SK-N-SH treated with all-trans-retinoic acid at 6 μM for 48 hours (cell line): ENCODE measurements around the gene TRIM33.

Experiments used
- ATAC-seq: fragments of 200-7000 bp; cut with Tn5 transposase; 3 replicates; pipeline ENCODE4 v1.9.1; 2020; ENCODE audit warnings: mild to moderate bottlenecking, moderate library complexity
- ARNTL ChIP-seq: fragments of 450-650 bp; formaldehyde crosslinking; IDR thresholded peaks from 2 replicates; pipeline ENCODE4 v1.5.0; 2020; ENCODE audit warnings: low read depth, mild to moderate bottlenecking, moderate library complexity, borderline replicate concordance
- BACH2 ChIP-seq: fragments of 250-450 bp; sonication (Bioruptor Pico); IDR thresholded peaks from 2 replicates; pipeline ENCODE4 v1.9.0; 2021; ENCODE audit warnings: mild to moderate bottlenecking, borderline replicate concordance
- CSDC2 ChIP-seq: fragments of 250-450 bp; sonication (Bioruptor Pico); IDR thresholded peaks from 2 replicates; pipeline ENCODE4 v1.5.0; 2020; ENCODE audit warnings: mild to moderate bottlenecking, moderate library complexity
- CSRNP3 ChIP-seq: fragments of 250-450 bp; sonication (Bioruptor Pico); IDR thresholded peaks from 2 replicates; pipeline ENCODE4 v1.5.1; 2021; ENCODE audit warnings: mild to moderate bottlenecking, moderate library complexity
- ESRRG ChIP-seq: fragments of 250-450 bp; sonication (Bioruptor Pico); IDR thresholded peaks from 2 replicates; pipeline ENCODE4 v1.6.1; 2021; ENCODE audit warnings: mild to moderate bottlenecking
- GLIS3 ChIP-seq: fragments of 250-450 bp; sonication (Bioruptor Pico); IDR thresholded peaks from 2 replicates; pipeline ENCODE4 v1.5.0; 2020; ENCODE audit warnings: mild to moderate bottlenecking, moderate library complexity
- ISL1 ChIP-seq: fragments of 250-450 bp; sonication (Bioruptor Pico); IDR thresholded peaks from 2 replicates; pipeline ENCODE4 v2.1.2; 2022; ENCODE audit warnings: mild to moderate bottlenecking, moderate library complexity
- OSR1 ChIP-seq: fragments of 250-450 bp; sonication (Bioruptor Pico); IDR thresholded peaks from 2 replicates; pipeline ENCODE4 v1.8.0; 2022; ENCODE audit warnings: moderate library complexity, mild to moderate bottlenecking, inconsistent platforms
- PPARA ChIP-seq: fragments of 250-450 bp; sonication (Bioruptor Pico); IDR thresholded peaks from 2 replicates; pipeline ENCODE4 v1.5.0; 2020; ENCODE audit warnings: mild to moderate bottlenecking, borderline replicate concordance
- SNAI2 ChIP-seq: fragments of 250-450 bp; sonication (Bioruptor Pico); IDR thresholded peaks from 2 replicates; pipeline ENCODE4 v1.5.0; 2020; ENCODE audit warnings: mild to moderate bottlenecking, moderate library complexity
- TCF4 ChIP-seq: fragments of 250-450 bp; sonication (Bioruptor Pico); IDR thresholded peaks from 2 replicates; pipeline ENCODE4 v1.8.0; 2021; ENCODE audit warnings: mild to moderate bottlenecking, moderate library complexity, borderline replicate concordance
- TSHZ2 ChIP-seq: fragments of 250-450 bp; sonication (Bioruptor Pico); IDR thresholded peaks from 2 replicates; pipeline ENCODE4 v1.5.0; 2020; ENCODE audit warnings: mild to moderate bottlenecking, moderate library complexity
- ZC3H10 ChIP-seq: fragments of 250-450 bp; sonication (Bioruptor Pico); IDR thresholded peaks from 2 replicates; pipeline ENCODE4 v1.5.1; 2021; ENCODE audit warnings: mild to moderate bottlenecking, moderate library complexity
- ZFP3 ChIP-seq: fragments of 250-450 bp; sonication (Bioruptor Pico); IDR thresholded peaks from 2 replicates; pipeline ENCODE4 v1.5.0; 2020; ENCODE audit warnings: mild to moderate bottlenecking, moderate library complexity
- ZFP30 ChIP-seq: fragments of 450-650 bp; formaldehyde crosslinking; IDR thresholded peaks from 2 replicates; pipeline ENCODE4 v1.5.0; 2022; ENCODE audit warnings: mild to moderate bottlenecking, moderate library complexity
- ZNF565 ChIP-seq: fragments of 450-650 bp; formaldehyde crosslinking; conservative IDR thresholded peaks from 2 replicates; pipeline ENCODE4 v1.5.0; 2020; ENCODE audit warnings: low read depth, mild to moderate bottlenecking, moderate library complexity
- ZNF70 ChIP-seq: fragments of 450-650 bp; formaldehyde crosslinking; IDR thresholded peaks from 2 replicates; pipeline ENCODE4 v1.5.0; 2020; ENCODE audit warnings: mild to moderate bottlenecking, moderate library complexity
- TF ChIP-seq, protein P1 (sequence below): fragments of 250-450 bp; sonication (Bioruptor Pico); IDR thresholded peaks from 2 replicates; pipeline ENCODE4 v1.8.0; 2021; ENCODE audit warnings: low read depth, mild to moderate bottlenecking, moderate library complexity, borderline replicate concordance
- TF ChIP-seq, protein P2 (sequence below): fragments of 250-450 bp; sonication (Bioruptor Pico); IDR thresholded peaks from 2 replicates; pipeline ENCODE4 v1.8.0; 2020; ENCODE audit warnings: mild to moderate bottlenecking, moderate library complexity, borderline replicate concordance
- TF ChIP-seq, protein P3 (sequence below): fragments of 250-450 bp; sonication (Bioruptor Pico); IDR thresholded peaks from 2 replicates; pipeline ENCODE4 v1.5.1; 2020; ENCODE audit warnings: low read depth, mild to moderate bottlenecking, moderate library complexity

Gene TRIM33

DNA sequence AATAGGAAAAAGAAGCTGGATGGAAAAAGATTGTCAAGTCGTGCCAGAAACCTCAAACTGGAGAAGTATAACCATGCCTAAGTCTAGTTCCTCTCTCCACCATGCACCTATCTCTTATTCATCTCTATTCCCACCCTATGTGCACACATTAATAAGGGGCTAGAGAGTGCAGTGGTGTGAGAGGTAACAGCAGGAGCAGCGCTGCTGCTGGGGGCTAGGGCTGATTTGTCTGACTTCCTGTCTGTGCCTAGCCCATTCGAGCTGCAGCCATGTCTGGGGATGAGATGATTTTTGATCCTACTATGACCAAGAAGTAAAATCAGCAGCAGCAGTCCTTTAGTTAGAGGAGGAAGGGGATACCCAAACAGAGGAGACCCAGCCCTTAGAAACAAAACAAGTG is 43.0 kb downstream of the TRIM33 start:
- TF ChIP-seq ZFP30 (CRISPR knock-in tag): no peak
- TF ChIP-seq, protein P1, sequence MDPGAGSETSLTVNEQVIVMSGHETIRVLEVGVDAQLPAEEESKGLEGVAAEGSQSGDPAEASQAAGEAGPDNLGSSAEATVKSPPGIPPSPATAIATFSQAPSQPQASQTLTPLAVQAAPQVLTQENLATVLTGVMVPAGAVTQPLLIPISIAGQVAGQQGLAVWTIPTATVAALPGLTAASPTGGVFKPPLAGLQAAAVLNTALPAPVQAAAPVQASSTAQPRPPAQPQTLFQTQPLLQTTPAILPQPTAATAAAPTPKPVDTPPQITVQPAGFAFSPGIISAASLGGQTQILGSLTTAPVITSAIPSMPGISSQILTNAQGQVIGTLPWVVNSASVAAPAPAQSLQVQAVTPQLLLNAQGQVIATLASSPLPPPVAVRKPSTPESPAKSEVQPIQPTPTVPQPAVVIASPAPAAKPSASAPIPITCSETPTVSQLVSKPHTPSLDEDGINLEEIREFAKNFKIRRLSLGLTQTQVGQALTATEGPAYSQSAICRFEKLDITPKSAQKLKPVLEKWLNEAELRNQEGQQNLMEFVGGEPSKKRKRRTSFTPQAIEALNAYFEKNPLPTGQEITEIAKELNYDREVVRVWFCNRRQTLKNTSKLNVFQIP (CRISPR knock-in tag): no peak
- TF ChIP-seq ARNTL (CRISPR knock-in tag): no peak
- TF ChIP-seq GLIS3 (CRISPR knock-in tag): no peak
- TF ChIP-seq ZFP3 (CRISPR knock-in tag): no peak
- no peak for TF ChIP-seq BACH2 (CRISPR knock-in tag)
- TF ChIP-seq TCF4 (CRISPR knock-in tag): no peak
- no peak for TF ChIP-seq ZC3H10 (CRISPR knock-in tag)
- no peak for TF ChIP-seq ISL1 (CRISPR knock-in tag)
- no peak for TF ChIP-seq CSDC2 (CRISPR knock-in tag)
- TF ChIP-seq ESRRG: no peak
- no peak for TF ChIP-seq TSHZ2 (CRISPR knock-in tag)
- TF ChIP-seq SNAI2: no peak
- no peak for TF ChIP-seq ZNF565
- no peak for TF ChIP-seq OSR1
- TF ChIP-seq ZNF70 (CRISPR knock-in tag): no peak
- TF ChIP-seq, all 23 proteins: peak for 0
- no peak for ATAC-seq

DNA sequence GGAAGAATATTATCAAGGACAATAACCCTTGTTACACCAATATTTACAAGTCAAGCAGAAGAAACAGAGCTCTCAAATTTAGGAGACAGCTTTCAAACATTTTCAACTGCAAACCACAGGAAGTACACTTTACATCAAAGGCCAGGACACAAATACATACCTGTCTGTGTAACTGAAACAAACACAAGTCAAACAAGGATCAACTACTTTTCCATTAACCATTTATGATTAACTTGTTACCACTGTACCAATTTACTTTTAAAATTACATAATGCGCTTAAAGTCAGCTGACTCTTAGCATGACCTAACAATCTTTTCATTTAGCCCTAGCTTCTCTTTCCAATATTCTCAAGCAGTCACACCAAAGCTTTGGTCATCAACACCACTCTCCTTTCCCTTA is 43.5 kb downstream of the TRIM33 start:
- no peak for TF ChIP-seq TCF4 (CRISPR knock-in tag)
- TF ChIP-seq, protein P2, sequence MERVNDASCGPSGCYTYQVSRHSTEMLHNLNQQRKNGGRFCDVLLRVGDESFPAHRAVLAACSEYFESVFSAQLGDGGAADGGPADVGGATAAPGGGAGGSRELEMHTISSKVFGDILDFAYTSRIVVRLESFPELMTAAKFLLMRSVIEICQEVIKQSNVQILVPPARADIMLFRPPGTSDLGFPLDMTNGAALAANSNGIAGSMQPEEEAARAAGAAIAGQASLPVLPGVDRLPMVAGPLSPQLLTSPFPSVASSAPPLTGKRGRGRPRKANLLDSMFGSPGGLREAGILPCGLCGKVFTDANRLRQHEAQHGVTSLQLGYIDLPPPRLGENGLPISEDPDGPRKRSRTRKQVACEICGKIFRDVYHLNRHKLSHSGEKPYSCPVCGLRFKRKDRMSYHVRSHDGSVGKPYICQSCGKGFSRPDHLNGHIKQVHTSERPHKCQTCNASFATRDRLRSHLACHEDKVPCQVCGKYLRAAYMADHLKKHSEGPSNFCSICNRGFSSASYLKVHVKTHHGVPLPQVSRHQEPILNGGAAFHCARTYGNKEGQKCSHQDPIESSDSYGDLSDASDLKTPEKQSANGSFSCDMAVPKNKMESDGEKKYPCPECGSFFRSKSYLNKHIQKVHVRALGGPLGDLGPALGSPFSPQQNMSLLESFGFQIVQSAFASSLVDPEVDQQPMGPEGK (CRISPR knock-in tag): no peak
- TF ChIP-seq ZC3H10 (CRISPR knock-in tag): no peak
- TF ChIP-seq ESRRG: no peak
- no peak for TF ChIP-seq ISL1 (CRISPR knock-in tag)
- TF ChIP-seq CSDC2 (CRISPR knock-in tag): no peak
- no peak for TF ChIP-seq OSR1
- no peak for TF ChIP-seq ZFP30 (CRISPR knock-in tag)
- TF ChIP-seq PPARA (CRISPR knock-in tag): no peak
- TF ChIP-seq, protein P3, sequence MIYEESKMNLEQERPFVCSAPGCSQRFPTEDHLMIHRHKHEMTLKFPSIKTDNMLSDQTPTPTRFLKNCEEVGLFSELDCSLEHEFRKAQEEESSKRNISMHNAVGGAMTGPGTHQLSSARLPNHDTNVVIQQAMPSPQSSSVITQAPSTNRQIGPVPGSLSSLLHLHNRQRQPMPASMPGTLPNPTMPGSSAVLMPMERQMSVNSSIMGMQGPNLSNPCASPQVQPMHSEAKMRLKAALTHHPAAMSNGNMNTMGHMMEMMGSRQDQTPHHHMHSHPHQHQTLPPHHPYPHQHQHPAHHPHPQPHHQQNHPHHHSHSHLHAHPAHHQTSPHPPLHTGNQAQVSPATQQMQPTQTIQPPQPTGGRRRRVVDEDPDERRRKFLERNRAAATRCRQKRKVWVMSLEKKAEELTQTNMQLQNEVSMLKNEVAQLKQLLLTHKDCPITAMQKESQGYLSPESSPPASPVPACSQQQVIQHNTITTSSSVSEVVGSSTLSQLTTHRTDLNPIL (CRISPR knock-in tag): no peak
- TF ChIP-seq SNAI2: no peak
- no peak for TF ChIP-seq CSRNP3 (CRISPR knock-in tag)
- TF ChIP-seq TSHZ2 (CRISPR knock-in tag): no peak
- no peak for ATAC-seq
